NCI-H1048 (cell line): ENCODE measurements around the gene SRPX.

Source experiments
- DNase-seq: peaks from one replicate; lab custom pipeline; 2025; lab: John Stamatoyannopoulos, UW

The SRPX gene

GRCh38 chrX:38206542-38206941, 14.1 kb downstream of the SRPX start:
- DNase-seq = no peak

DNA sequence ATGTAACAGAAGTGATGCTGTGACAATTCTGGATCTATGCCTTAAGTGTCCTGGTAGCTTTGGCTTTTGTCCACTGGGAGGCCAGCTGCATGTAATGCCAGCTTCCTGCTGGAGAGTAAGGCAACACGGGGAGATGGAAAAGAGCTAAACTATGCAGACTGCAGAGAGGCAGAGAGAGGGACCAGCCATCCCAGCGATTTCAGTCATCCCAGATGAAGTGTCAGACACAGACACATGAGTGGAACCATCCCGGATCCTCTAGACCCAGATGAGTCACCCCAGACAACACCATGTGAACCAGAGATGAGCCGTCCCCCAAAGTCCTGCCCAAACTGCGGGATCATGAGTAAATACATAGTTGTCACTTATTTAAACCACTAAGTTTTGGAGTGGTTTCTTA, 14.6 kb downstream of the SRPX start:
- DNase-seq = no peak

DNA sequence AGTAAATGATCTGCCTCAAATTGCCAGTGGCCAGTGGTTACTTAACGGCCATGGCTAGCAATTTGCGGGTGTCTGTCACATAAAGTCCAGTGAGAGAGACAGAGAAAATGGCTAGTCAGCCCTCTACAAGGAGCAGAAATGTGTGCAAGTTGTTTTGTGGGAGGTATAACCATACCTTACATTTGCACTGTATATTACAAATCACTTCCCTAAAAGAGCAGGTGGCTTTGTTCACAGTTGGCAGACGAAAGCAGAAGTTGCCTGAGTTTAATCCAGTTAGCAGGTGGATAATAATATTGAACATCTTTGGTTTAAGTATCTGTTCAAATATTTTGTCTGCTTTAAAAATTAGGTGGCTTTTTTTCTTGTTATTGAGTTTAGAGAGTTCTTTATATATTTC, 15.6 kb downstream of the SRPX start:
- DNase-seq = no peak

DNA sequence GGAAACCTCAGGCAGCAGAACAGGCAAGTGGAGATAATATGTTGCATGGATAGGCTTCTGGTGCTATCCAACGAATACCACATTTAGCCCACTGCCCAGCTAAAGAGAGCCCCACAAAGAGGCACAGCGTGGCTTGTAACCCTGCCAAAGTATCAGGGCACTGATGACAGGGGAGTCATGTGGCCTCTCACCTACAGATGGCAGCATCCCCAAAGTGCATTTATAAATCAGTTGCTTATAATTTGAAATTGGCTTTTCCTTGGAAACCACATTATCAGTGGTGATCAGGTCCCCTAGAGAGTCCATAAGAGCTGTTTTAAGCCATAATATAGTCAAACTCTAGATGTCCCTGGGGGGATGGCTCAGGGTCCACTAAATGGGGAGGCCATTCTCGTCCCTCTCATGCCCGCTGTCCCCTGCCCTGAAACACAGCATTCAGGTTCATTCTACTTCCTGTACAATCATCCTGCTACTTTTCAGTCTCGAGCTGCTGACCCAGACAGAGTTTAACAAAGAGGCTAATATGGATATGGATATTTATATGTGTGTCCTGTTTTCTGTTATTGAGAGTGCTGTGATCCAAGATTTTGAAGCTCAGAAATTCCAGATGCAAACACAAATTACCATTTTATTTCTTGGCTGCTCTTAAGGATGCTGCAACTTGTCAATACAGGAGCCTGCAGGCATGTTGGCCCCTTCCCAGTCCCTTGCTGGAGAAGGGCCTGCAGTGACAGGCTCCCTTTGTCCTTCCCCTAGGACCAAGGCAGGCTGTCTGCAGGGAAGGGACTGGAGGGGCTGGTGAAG, 28.5 kb downstream of the SRPX start:
- no peak for DNase-seq

- DNase-seq = no peak
Measured at GRCh38 chrX:38189431-38190250, 31.0 kb downstream of the SRPX start.

- no peak for DNase-seq
Measured at GRCh38 chrX:38183596-38183995, 37.1 kb downstream of the SRPX start.

DNA sequence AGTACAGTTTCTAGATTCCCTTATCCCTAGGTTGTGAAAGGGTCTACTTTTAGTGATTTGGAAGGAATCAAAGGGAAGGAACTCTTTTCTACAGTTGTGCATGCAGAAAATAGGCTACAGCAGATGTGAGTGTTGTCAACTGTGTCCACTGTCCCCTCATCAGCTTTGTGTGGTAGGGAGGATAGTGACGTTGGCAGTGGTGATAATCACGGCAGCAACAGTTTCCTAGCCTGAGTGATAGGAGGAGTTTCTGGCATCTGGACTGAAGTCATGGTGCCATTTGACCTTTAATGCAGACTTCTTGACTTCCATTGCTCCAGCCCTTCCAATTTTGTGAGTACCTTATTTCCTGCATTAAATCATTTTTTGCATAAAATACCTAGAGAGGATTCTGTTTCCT, 39.3 kb downstream of the SRPX start:
- DNase-seq = no peak

GRCh38 chrX:38178396-38178795, 42.3 kb downstream of the SRPX start:
- DNase-seq = no peak

DNA sequence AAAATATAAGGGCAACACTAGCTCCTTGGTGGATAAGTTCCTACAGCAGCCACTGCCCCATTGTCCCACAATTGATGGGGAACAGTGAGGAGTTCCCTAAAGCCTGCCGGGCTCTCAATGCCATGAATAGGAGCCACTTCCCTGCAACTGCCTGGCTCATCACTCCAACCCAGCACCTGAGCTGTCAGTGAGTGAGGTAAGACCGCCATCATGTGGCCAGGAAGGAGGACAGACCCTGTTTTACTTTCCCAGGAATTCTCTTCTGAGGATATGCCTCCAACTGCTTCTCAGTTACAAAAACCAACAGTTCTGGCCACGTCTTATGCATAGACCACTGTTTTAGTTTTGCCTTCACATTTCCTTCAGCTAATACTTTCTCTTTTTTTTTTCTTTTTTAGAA, 45.5 kb downstream of the SRPX start:
- no peak for DNase-seq

- no peak for DNase-seq
Measured at GRCh38 chrX:38172596-38172995, 48.1 kb downstream of the SRPX start.

DNA sequence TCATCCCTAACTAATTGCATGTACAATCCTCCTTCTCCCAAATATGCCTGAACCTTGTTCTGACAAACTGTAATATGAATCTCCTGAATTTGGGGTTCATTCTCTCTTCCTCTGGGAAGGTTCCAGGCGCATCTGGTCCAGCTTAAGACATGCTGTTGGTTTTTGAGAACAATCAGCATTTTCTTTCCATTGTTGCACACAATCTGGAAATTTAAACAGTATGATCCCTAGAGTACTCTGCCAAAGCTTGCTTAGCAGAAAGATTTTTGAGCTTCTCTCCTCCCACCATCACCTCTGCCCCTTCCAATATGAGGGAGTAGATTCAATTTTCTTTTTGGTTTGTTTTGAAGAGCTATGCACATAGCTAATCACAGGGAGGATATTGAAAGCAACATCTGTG, 50.1 kb downstream of the SRPX start:
- DNase-seq = no peak

DNA sequence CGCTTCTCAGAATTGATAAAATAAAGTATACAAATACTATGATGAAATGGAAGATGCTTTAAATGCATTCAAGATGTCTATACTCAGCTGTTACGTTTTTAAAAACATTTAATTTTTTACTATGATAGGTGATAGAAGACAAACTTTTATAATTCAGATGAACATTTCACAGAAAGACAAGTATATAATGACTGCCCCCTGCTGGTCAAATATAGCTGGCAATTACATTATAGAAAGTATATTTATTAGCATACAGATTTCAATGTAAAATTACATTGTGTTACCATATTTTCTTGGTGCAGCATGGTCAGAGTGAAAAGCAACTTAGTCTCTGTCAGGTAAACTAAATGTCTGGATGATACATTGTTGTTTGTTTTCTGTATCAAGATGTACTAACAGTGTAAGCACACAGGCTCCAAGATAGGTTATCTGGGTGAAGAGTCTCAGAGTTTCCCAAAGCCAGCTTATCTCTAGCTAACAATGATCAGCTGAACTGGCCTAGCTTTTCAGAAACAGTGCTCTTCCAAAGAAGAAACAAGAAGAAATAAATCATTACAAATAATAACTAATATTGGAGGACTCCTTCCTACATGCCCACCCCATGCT, 54.1 kb downstream of the SRPX start:
- no peak for DNase-seq

- DNase-seq = no peak
Measured at GRCh38 chrX:38165023-38165422, 55.6 kb downstream of the SRPX start.

DNA sequence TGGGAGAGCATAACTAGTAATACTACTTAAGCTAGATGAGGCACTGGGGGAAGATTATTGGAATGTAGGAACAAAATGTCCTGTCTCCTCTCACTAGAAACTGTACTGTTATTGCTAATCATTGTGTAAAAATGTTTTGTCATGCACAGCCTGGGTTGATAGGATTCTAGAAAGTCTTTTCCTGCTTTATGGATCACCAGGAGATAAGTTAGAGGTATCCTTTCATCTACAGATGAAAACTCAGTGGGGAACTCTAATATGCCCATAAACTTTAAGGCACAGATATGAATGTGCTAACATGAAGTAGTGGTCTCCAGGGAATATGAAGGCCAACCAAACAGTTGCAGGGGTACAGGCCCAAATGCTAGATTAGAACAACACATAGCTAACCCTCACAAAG, 57.5 kb downstream of the SRPX start:
- DNase-seq = no peak

GRCh38 chrX:38156838-38157237, 63.8 kb downstream of the SRPX start:
- no peak for DNase-seq

DNA sequence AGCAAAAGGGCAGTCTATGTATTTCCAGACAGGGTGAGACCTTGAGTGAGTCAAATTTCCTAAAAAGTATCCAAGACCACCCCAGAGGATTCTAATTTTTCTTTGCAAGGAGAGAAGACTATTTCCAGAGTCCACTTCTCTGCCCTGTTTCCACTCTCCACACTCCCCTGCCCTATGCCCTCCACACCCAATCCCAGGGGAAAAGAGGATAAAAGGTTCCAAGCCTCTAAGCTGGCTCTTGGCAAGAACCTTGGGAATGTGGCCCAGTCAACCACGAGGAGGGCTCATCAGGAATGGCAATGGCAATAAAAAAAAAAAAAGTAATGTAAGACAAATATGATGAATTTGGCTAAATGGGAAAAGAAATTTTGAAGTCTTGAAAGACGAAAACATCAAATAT, 65.9 kb downstream of the SRPX start:
- DNase-seq = no peak

DNA sequence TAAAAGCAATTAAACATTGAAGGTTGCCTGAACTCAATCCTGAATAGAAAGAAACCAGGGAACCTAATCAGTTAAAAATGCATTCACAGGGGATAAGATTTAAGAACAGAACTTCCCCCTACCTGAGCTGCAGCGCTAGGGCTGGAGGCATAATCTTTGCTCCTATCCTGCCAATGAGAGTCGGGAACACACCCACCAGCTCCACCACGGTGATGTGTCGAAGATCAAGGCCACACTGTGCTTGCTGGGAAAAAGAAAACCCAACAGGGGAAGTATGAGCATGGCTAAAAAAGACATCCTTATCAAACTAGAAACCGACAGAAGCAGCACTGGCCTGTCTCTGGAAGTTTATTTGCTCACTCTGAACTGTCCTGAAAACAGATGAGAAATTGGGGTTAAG, 66.3 kb downstream of the SRPX start:
- DNase-seq = no peak

DNA sequence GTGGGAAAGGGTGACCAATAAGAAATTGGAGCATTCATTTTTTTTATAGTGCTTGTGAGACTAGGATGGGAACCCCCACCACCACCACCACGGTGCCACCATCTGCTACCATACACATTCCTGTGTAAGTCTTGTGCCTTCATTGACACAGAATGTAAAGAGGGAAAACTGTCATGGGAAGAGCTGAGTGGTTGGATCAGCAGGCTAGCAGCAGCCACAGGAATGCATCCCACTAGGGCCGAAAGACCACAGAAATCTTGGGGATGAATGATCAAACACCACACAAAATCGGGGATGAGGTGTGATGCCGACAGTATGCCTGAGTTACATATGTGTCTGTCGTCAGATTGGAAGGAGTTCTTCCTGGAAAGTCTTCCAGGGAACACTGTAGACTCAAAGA, 69.2 kb downstream of the SRPX start:
- DNase-seq = no peak

DNA sequence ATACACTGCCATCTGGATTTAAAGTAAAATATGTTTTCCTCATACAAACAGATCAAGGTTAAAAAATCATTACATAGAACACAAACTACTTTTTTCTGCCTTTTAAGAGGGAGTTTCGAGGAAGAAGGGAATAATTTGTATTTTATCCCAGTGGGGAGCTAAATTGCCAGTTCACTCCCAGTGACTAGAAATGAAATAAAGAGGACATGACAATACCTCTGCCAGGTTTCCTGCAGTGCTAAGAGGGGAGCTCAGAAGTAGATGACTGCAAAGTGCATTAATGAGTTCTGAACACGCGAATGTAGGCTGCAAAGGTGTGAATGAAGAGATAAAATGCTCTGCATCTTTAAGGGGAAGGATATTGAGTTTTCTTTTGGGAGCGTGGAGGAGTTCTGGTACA, 69.7 kb downstream of the SRPX start:
- no peak for DNase-seq

- no peak for DNase-seq
Measured at GRCh38 chrX:38149016-38149415, 71.7 kb downstream of the SRPX start.

DNA sequence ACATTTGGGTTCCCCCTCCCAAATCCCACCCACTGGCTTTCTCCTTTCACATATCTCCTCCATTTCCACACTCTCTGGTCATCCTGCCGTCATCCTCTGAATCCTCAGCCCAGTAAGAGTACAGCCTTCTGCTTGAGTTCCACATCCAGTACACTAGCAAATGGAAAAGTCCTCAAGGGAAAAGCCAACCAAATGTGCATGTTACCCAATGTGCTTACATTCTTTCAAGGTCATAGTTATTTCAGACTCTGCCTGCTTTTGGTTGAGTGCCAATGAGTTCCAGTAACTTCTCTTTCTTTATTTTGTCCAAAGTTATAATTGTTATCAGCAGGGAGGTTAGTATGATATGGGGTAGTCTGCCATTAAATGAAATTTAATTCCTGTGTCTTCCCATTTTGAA, 78.1 kb downstream of the SRPX start:
- DNase-seq = no peak

DNA sequence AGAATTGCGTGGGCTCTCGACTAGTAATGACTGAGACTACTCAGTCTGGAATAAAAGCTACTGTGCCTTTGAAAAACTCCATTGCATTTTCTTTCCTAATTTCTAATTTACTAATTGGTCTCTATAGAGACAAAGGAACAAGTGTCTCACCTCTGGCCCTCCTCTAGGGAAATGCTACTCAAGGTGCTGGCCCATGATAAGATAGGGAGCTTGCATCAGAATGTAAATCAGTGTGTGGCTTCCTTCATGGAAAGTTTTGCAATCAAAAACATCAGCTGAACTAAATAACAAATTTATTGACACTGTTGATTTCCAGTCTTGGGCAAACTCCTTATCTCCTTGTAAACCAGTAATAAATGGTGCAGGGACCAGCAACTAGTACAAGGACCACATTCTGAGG, 81.8 kb downstream of the SRPX start:
- DNase-seq = no peak
